ENCODE data around the gene STK25. TPM values are rescaled to one million over a fixed set of nuclear protein-coding genes. Genes with fewer than 3 reads are reported as not detected.

STK25 gene
- total RNA-seq, 2 experiments from 2014 or later, result 120 to 201 TPM

- ChIA-PET POLR2A (interaction anchor here (0.6 kb wide), 1 partner anchor 8 kb away, joined by 3 read pairs; no protein-coding TSS in a partner anchor), CTCF (ENCODE audit: unreplicated experiment) (no interaction called here)
- Histone ChIP-seq H3K4me1 (ENCODE audit: insufficient read depth, low read length, poor library complexity, severe bottlenecking) (no peaks in the 10 kb centered on the region), H3K27ac (ENCODE audit: low read depth, low read length, poor library complexity, severe bottlenecking) (no peak overlapping the region), H3K79me2 (ENCODE audit: insufficient read depth, low read depth, low read length) (no peaks in the 10 kb centered on the region), H3K4me3 (ENCODE audit: low read depth, low read length, poor library complexity, severe bottlenecking) (no peak overlapping the region), H4K20me1 (ENCODE audit: insufficient read depth, low read length) (no peaks in the 10 kb centered on the region), H3K9me3 (ENCODE audit: low read length) (no peaks in the 10 kb centered on the region), H3K4me2 (ENCODE audit: low read length) (no peak overlapping the region), H2AFZ (ENCODE audit: low read length) (no peak overlapping the region), H3K9me2 (ENCODE audit: insufficient read depth, low read length) (no peaks in the 10 kb centered on the region), H3K36me3 (ENCODE audit: insufficient read depth, low read length) (no peaks in the 10 kb centered on the region)
- no peak for DNase-seq (ENCODE audit: low spot score)
- intact Hi-C loops (cut with micrococcal nuclease; ENCODE audit: unreplicated experiment), result no loop called here
- BruUV-seq (replicated peaks), result no TSS peak
- TF ChIP-seq CTCF (conservative IDR thresholded peaks at IDR 0.05; ENCODE audit: low read length) (no peak), EZH2phosphoT487 (IDR thresholded peaks at IDR 0.05; ENCODE audit: borderline replicate concordance, low read depth, low read length) (no peak)
Observed at GRCh38 chr2:241535871-241536655, 27.7 kb upstream of the STK25 start.

- no peak for DNase-seq (ENCODE audit: low spot score)
- H3K9me3 ChIP-seq (ENCODE audit: low read length), result no peaks in the 10 kb centered on the region
- H3K4me3 ChIP-seq (ENCODE audit: low read depth, low read length, poor library complexity, severe bottlenecking), result no peak overlapping the region
- ChIA-PET CTCF (ENCODE audit: unreplicated experiment) (interaction anchor here (0.6 kb wide), 1 partner anchor 103 kb away, joined by 3 read pairs; the partner anchor contains the start of gene ATG4B), POLR2A (no interaction called here)
- no peaks in the 10 kb centered on the region for H3K79me2 ChIP-seq (ENCODE audit: insufficient read depth, low read depth, low read length)
- H3K36me3 ChIP-seq (ENCODE audit: insufficient read depth, low read length), result no peaks in the 10 kb centered on the region
- H3K27ac ChIP-seq (ENCODE audit: low read depth, low read length, poor library complexity, severe bottlenecking), result no peak overlapping the region
- no peaks in the 10 kb centered on the region for H3K9me2 ChIP-seq (ENCODE audit: insufficient read depth, low read length)
- BruUV-seq (replicated peaks), result no TSS peak
- H3K4me1 ChIP-seq (ENCODE audit: insufficient read depth, low read length, poor library complexity, severe bottlenecking), result no peaks in the 10 kb centered on the region
- no peaks in the 10 kb centered on the region for H4K20me1 ChIP-seq (ENCODE audit: insufficient read depth, low read length)
- H2AFZ ChIP-seq (ENCODE audit: low read length), result no peak overlapping the region
- TF ChIP-seq EZH2phosphoT487 (IDR thresholded peaks at IDR 0.05; ENCODE audit: borderline replicate concordance, low read depth, low read length) (no peak), CTCF (conservative IDR thresholded peaks at IDR 0.05; ENCODE audit: low read length) (no peak)
- H3K4me2 ChIP-seq (ENCODE audit: low read length), result no peak overlapping the region
- intact Hi-C loops (cut with micrococcal nuclease; ENCODE audit: unreplicated experiment), result no loop called here
Observed at GRCh38 chr2:241534701-241535375, 26.5 kb upstream of the STK25 start.

- TF ChIP-seq EZH2phosphoT487 (IDR thresholded peaks at IDR 0.05; ENCODE audit: borderline replicate concordance, low read depth, low read length), result no peak
- no peak overlapping the region for H3K4me2 ChIP-seq (ENCODE audit: low read length)
- intact Hi-C loops (cut with micrococcal nuclease; ENCODE audit: unreplicated experiment), result no loop called here
Observed at GRCh38 chr2:241534293-241534692, 25.9 kb upstream of the STK25 start.

More at GRCh38 chr2:241534293-241534692, 25.9 kb upstream of the STK25 start:
- POLR2A ChIA-PET, result no interaction called here
- no peaks in the 10 kb centered on the region for H3K36me3 ChIP-seq (ENCODE audit: insufficient read depth, low read length)
- no TSS peak for BruUV-seq (replicated peaks)
- H3K79me2 ChIP-seq (ENCODE audit: insufficient read depth, low read depth, low read length), result no peaks in the 10 kb centered on the region
- no peak for DNase-seq (ENCODE audit: low spot score)
- H4K20me1 ChIP-seq (ENCODE audit: insufficient read depth, low read length), result no peaks in the 10 kb centered on the region
- CTCF ChIA-PET (ENCODE audit: unreplicated experiment), result interaction anchor here (0.6 kb wide), 1 partner anchor 103 kb away, joined by 3 read pairs; the partner anchor contains the start of gene ATG4B
- H2AFZ ChIP-seq (ENCODE audit: low read length), result no peak overlapping the region
- H3K4me3 ChIP-seq (ENCODE audit: low read depth, low read length, poor library complexity, severe bottlenecking), result no peak overlapping the region
- no peaks in the 10 kb centered on the region for H3K9me3 ChIP-seq (ENCODE audit: low read length)
- no peaks in the 10 kb centered on the region for H3K9me2 ChIP-seq (ENCODE audit: insufficient read depth, low read length)
- H3K4me1 ChIP-seq (ENCODE audit: insufficient read depth, low read length, poor library complexity, severe bottlenecking), result no peaks in the 10 kb centered on the region
- no peak overlapping the region for H3K27ac ChIP-seq (ENCODE audit: low read depth, low read length, poor library complexity, severe bottlenecking)
